ENCODE results near the gene RNU7-1.

The RNU7-1 gene

DNA sequence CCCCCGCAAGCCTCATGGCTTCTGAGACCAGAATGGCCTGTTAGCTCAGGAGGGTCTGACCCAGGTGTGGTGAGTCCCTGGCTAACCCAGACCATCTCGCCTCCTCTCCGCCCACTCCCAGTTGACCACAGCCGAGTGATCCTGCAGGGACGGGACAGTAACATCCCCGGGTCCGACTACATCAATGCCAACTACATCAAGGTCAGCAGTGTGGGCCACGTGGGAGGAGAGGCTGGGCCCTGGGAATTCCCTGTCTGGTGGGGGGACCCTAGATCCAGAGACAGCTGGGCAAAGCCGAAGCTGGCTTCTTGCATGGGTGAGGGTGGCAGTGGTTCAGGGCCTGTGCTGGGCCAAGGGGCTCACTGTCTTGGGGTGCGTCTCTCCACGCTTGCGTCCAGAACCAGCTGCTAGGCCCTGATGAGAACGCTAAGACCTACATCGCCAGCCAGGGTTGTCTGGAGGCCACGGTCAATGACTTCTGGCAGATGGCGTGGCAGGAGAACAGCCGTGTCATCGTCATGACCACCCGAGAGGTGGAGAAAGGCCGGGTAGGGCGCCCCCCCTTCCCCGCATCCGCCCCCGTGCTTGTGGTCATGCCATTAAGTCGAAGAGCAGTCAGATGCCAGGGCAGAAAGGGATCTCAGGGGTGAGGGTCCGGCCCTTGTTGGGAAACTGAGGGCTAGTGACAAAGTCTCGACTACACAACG lies 12.6 kb downstream of the RNU7-1 start:
- H3K9me3 ChIP-seq (ENCODE audit: control insufficient read depth, low read length) = no peaks in the 10 kb centered on the region
- H3K4me3 ChIP-seq (ENCODE audit: extremely low read depth, insufficient read depth, low read length, poor library complexity, severe bottlenecking) = no peak overlapping the region
- WGBS, 2 experiments (ENCODE audit: insufficient coverage in 2 of 2) = 85 to 89% methylated on average over 25 to 28 of the region's 28 CpGs
- no peak overlapping the region for H3K27ac ChIP-seq (ENCODE audit: low read depth, low read length, severe bottlenecking)
- peaks cover 47% of the 10 kb centered on the region for H3K4me1 ChIP-seq (ENCODE audit: control insufficient read depth, insufficient read depth, low read length, poor library complexity, severe bottlenecking)
- H3K36me3 ChIP-seq (ENCODE audit: control insufficient read depth, insufficient read depth, low read length) = no peaks in the 10 kb centered on the region

DNA sequence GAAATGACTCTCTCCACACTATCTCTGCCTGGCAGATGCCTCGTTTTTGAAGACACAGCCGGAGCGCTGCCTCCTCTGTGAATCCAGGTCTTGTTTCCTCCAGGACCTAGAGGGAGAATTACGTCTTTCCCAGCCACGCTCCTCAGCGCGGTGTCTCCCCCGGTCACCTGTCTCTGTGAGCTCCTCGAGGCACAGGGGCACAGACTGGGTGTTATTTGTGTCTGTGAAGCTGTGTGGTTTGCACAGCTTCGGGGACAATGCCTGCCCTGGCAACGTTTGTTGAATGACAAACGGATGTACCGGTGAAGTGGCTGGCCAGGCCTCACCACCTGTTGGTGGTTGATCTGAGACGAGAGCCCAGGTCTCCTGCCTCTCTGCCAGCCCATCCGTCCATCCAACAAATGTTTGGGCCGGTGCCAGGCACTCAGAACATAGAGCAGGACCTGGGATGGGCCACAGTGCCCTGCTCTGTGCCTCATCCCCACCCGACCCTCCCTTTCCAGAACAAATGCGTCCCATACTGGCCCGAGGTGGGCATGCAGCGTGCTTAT lies 13.6 kb downstream of the RNU7-1 start:
- peaks cover 42% of the 10 kb centered on the region for H3K4me1 ChIP-seq (ENCODE audit: control insufficient read depth, insufficient read depth, low read length, poor library complexity, severe bottlenecking)
- H3K36me3 ChIP-seq (ENCODE audit: control insufficient read depth, insufficient read depth, low read length) = no peaks in the 10 kb centered on the region
- no peak overlapping the region for H3K27ac ChIP-seq (ENCODE audit: low read depth, low read length, severe bottlenecking)
- H3K4me3 ChIP-seq (ENCODE audit: extremely low read depth, insufficient read depth, low read length, poor library complexity, severe bottlenecking) = no peak overlapping the region
- WGBS, 2 experiments (ENCODE audit: insufficient coverage in 2 of 2) = 93 to 94% methylated on average over 16 to 20 of the region's 20 CpGs
- H3K9me3 ChIP-seq (ENCODE audit: control insufficient read depth, low read length) = no peaks in the 10 kb centered on the region

- WGBS, 2 experiments (ENCODE audit: insufficient coverage in 2 of 2) = 90 to 93% methylated on average over 23 to 25 of the region's 28 CpGs
- H3K36me3 ChIP-seq (ENCODE audit: control insufficient read depth, insufficient read depth, low read length) = no peaks in the 10 kb centered on the region
- peaks cover 41% of the 10 kb centered on the region for H3K4me1 ChIP-seq (ENCODE audit: control insufficient read depth, insufficient read depth, low read length, poor library complexity, severe bottlenecking)
- H3K27ac ChIP-seq (ENCODE audit: low read depth, low read length, severe bottlenecking) = no peak overlapping the region
- no peaks in the 10 kb centered on the region for H3K9me3 ChIP-seq (ENCODE audit: control insufficient read depth, low read length)
- no peak overlapping the region for H3K4me3 ChIP-seq (ENCODE audit: extremely low read depth, insufficient read depth, low read length, poor library complexity, severe bottlenecking)
Measured at GRCh38 chr12:6957741-6958608, 14.4 kb downstream of the RNU7-1 start.

DNA sequence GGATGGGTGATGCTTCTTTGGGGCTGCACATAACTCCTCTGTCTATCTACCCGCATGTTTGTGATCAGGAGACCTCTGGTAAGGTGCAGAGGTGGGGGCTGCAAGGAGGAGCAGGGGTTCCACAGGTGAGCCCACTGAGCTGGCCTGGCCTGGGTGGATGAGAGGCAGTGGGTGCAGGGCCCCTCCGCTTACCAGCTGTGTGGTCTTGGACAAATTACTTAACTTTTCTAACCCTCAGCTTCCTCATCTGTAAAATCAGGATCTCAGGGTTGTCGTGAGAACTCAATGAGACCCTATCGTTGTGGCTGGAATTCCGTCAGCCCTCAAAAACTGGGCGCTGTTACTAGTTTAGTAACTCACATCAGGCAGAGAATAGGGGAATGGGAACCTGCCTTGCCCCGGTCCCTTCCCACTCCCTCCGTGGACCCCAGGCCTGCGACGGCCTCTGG lies 15.0 kb downstream of the RNU7-1 start:
- WGBS, 2 experiments (ENCODE audit: insufficient coverage in 2 of 2) = 89 to 90% methylated on average over 9 of the region's 10 CpGs

DNA sequence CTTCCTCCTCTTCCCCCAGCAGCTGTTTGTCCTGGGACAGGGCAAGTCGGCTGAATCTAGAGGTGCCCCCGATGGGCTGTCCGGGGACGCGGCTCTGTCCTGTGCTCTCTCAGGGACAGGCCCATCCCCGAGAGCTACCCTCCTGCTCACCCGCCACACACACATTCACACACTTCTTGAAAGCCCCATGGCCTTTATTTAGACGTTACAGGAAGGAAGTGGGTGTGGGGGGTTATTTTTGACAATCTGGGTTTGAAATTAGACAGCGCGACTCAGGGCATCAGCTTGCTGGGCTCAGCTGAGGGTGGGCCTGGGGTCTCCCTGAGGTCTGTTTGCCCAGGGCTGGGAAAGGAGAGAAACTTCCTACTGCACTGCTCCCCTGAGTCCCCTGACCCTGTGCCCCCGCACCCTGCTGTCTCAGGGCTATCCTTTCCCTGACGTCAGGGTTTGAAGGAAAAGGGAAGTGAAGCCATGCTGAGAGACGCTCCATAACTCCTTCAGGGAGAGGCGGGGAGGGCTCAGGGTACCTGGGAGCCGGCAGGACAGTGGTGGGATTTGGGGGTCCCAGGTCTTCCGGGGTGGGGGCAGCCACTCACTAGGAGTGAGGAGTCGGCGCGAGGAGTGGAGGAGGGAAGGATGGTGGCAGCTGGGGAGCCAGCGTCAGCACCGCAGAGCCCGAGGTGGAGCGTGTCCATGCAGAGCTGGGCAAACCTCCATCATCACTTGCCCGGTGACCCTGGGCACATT lies 15.6 kb downstream of the RNU7-1 start:
- 74 to 81% methylated on average over 4 to 14 of the region's 24 CpGs for WGBS, 2 experiments (ENCODE audit: insufficient coverage in 2 of 2)
- Histone ChIP-seq H3K9me3 (ENCODE audit: control insufficient read depth, low read length) (no peaks in the 10 kb centered on the region), H3K36me3 (ENCODE audit: control insufficient read depth, insufficient read depth, low read length) (peaks cover under 1% of the 10 kb centered on the region), H3K27ac (ENCODE audit: low read depth, low read length, severe bottlenecking) (peak overlapping the region; percentile 33), H3K4me1 (ENCODE audit: control insufficient read depth, insufficient read depth, low read length, poor library complexity, severe bottlenecking) (peaks cover 28% of the 10 kb centered on the region), H3K4me3 (ENCODE audit: extremely low read depth, insufficient read depth, low read length, poor library complexity, severe bottlenecking) (no peak overlapping the region)

More for the DNA sequence above, 15.0 kb downstream of the RNU7-1 start:
- Histone ChIP-seq H3K27ac (ENCODE audit: low read depth, low read length, severe bottlenecking) (no peak overlapping the region), H3K36me3 (ENCODE audit: control insufficient read depth, insufficient read depth, low read length) (no peaks in the 10 kb centered on the region), H3K9me3 (ENCODE audit: control insufficient read depth, low read length) (no peaks in the 10 kb centered on the region), H3K4me1 (ENCODE audit: control insufficient read depth, insufficient read depth, low read length, poor library complexity, severe bottlenecking) (peaks cover 34% of the 10 kb centered on the region), H3K4me3 (ENCODE audit: extremely low read depth, insufficient read depth, low read length, poor library complexity, severe bottlenecking) (no peak overlapping the region)

- Histone ChIP-seq H3K4me1 (ENCODE audit: control insufficient read depth, insufficient read depth, low read length, poor library complexity, severe bottlenecking) (peaks cover 31% of the 10 kb centered on the region), H3K4me3 (ENCODE audit: extremely low read depth, insufficient read depth, low read length, poor library complexity, severe bottlenecking) (no peak overlapping the region), H3K36me3 (ENCODE audit: control insufficient read depth, insufficient read depth, low read length) (peaks cover 8% of the 10 kb centered on the region), H3K27ac (ENCODE audit: low read depth, low read length, severe bottlenecking) (no peak overlapping the region), H3K9me3 (ENCODE audit: control insufficient read depth, low read length) (no peaks in the 10 kb centered on the region)
- WGBS, 2 experiments (ENCODE audit: insufficient coverage in 2 of 2) = 89 to 96% methylated on average over 14 to 24 of the region's 26 CpGs
Measured at GRCh38 chr12:6959805-6960592, 16.4 kb downstream of the RNU7-1 start.

DNA sequence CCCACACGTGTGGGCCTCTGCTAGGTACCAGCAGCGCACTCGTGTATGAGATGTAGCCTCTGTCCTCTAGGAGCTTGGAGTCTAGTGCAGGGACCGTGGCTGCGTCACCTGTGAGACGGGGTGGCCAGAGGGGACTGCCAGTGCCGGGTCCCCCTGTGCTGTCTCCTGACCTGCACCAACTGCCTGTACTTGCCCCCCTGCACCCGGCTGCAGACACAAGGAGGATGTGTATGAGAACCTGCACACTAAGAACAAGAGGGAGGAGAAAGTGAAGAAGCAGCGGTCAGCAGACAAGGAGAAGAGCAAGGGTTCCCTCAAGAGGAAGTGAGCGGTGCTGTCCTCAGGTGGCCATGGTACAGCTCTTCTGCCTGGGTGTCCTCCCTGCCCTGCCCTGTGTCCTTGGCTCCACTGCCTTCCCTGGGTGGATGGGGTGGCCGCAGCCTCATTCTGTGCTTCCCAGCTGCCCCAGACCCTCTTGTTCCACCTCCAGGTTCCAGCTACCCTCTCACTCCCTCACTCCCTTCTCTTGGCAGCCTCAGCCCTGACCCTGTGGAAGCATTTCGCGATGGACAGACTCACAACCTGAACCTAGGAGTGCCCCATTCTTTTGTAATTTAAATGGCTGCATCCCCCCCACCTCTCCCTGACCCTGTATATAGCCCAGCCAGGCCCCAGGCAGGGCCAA lies 17.1 kb downstream of the RNU7-1 start:
- Histone ChIP-seq H3K4me3 (ENCODE audit: extremely low read depth, insufficient read depth, low read length, poor library complexity, severe bottlenecking) (no peak overlapping the region), H3K36me3 (ENCODE audit: control insufficient read depth, insufficient read depth, low read length) (peaks cover 15% of the 10 kb centered on the region)
- WGBS, 2 experiments (ENCODE audit: insufficient coverage in 2 of 2) = 82 to 86% methylated on average over 12 to 13 of the region's 13 CpGs

DNA sequence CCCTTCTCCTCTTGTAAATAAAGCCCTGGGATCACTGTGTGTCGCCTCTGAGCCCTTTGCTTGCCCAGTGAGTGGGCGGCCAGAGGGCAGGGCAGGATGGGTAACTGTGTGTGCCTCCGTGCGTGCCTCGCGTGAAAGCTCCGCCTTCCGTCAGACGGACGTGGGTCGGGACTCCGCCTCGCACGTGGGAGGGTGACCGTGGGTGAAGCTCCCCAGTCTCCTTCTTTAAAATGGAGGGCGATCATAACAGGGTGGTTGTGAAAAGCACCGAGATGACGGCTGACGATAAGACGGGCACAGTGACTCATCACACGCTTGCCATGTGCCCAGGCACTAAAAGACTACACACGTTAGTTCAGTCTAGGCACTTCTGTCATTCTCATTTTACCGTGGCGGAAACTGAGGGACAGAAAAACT lies 17.7 kb downstream of the RNU7-1 start:
- Histone ChIP-seq H3K9me3 (ENCODE audit: control insufficient read depth, low read length) (no peaks in the 10 kb centered on the region), H3K36me3 (ENCODE audit: control insufficient read depth, insufficient read depth, low read length) (peaks cover 20% of the 10 kb centered on the region), H3K4me3 (ENCODE audit: extremely low read depth, insufficient read depth, low read length, poor library complexity, severe bottlenecking) (peak overlapping the region; percentile 8), H3K4me1 (ENCODE audit: control insufficient read depth, insufficient read depth, low read length, poor library complexity, severe bottlenecking) (peaks cover 31% of the 10 kb centered on the region), H3K27ac (ENCODE audit: low read depth, low read length, severe bottlenecking) (peak overlapping the region; percentile 67)
- 72 to 75% methylated on average over 24 of the region's 24 CpGs for WGBS, 2 experiments (ENCODE audit: insufficient coverage in 2 of 2)

More for the DNA sequence above, 17.1 kb downstream of the RNU7-1 start:
- Histone ChIP-seq H3K4me1 (ENCODE audit: control insufficient read depth, insufficient read depth, low read length, poor library complexity, severe bottlenecking) (peaks cover 31% of the 10 kb centered on the region), H3K9me3 (ENCODE audit: control insufficient read depth, low read length) (no peaks in the 10 kb centered on the region), H3K27ac (ENCODE audit: low read depth, low read length, severe bottlenecking) (no peak overlapping the region)

GRCh38 chr12:6961695-6962284 lies 18.2 kb downstream of the RNU7-1 start:
- peak overlapping the region; percentile 67 for H3K27ac ChIP-seq (ENCODE audit: low read depth, low read length, severe bottlenecking)
- 17 to 36% methylated on average over 12 to 14 of the region's 16 CpGs for WGBS, 2 experiments (ENCODE audit: insufficient coverage in 2 of 2)
- peaks cover 24% of the 10 kb centered on the region for H3K36me3 ChIP-seq (ENCODE audit: control insufficient read depth, insufficient read depth, low read length)
- H3K9me3 ChIP-seq (ENCODE audit: control insufficient read depth, low read length) = no peaks in the 10 kb centered on the region
- peak overlapping the region; percentile 14 for H3K4me3 ChIP-seq (ENCODE audit: extremely low read depth, insufficient read depth, low read length, poor library complexity, severe bottlenecking)
- H3K4me1 ChIP-seq (ENCODE audit: control insufficient read depth, insufficient read depth, low read length, poor library complexity, severe bottlenecking) = peaks cover 31% of the 10 kb centered on the region

All from mesodermal cell (in vitro differentiated cells).